HepG2 (cell line): Measurements from ENCODE around the gene NEURL4. TPM values are rescaled to one million over a fixed set of nuclear protein-coding genes. Genes with fewer than 3 reads are reported as not detected.

Experiments
- ATAD3A ChIP-seq: sonication (generic); formaldehyde crosslinking; IDR thresholded peaks from 2 replicates; pipeline ENCODE4 v1.4.0; 2020; ENCODE audit warnings: missing genetic modification reagents
- GATA4 ChIP-seq: sonication (generic); IDR thresholded peaks from 2 replicates; pipeline ENCODE4 v1.6.1; 2016; ENCODE audit warnings: antibody characterized with exemption, low read depth, borderline replicate concordance
- HBP1 ChIP-seq: IDR thresholded peaks from 2 replicates; pipeline ENCODE4 v1.6.1; 2016; ENCODE audit warnings: low read depth, control low read depth
- KAT8 ChIP-seq: IDR thresholded peaks from 2 replicates; pipeline ENCODE4 v1.6.1; 2016; ENCODE audit warnings: missing genetic modification reagents, missing compliant biosample characterization
- KMT2A ChIP-seq: sonication (generic); formaldehyde crosslinking; IDR thresholded peaks from 2 replicates; pipeline ENCODE4 v1.4.0; 2020; ENCODE audit warnings: missing genetic modification reagents
- MATR3 ChIP-seq: sonication (generic); formaldehyde crosslinking; IDR thresholded peaks from 2 replicates; pipeline ENCODE4 v1.4.0; 2020; ENCODE audit warnings: missing genetic modification reagents
- POGK ChIP-seq: sonication (generic); formaldehyde crosslinking; conservative IDR thresholded peaks from 2 replicates; pipeline ENCODE4 v1.8.0; 2022; ENCODE audit warnings: mild to moderate bottlenecking, moderate library complexity, missing genetic modification reagents
- RERE ChIP-seq: IDR thresholded peaks from 2 replicates; pipeline ENCODE4 v1.6.1; 2016; ENCODE audit warnings: low read depth, missing genetic modification reagents, missing compliant biosample characterization
- REXO4 ChIP-seq: sonication (generic); formaldehyde crosslinking; IDR thresholded peaks from 2 replicates; pipeline ENCODE4 v1.8.0; 2022; ENCODE audit warnings: missing genetic modification reagents, mild to moderate bottlenecking, borderline replicate concordance
- TBP ChIP-seq: sonication (generic); formaldehyde crosslinking; IDR thresholded peaks from 2 replicates; pipeline ENCODE4 v1.5.0; 2020; ENCODE audit warnings: missing genetic modification reagents
- TCF12 ChIP-seq, 2 experiments: fragments of 450-650 bp in 1 of 2; sonication (generic) in 1 of 2; formaldehyde crosslinking in 1 of 2; IDR thresholded peaks; 2 replicates each; pipeline versions ENCODE4 v1.6.1 to v1.8.0; 2017 to 2022; ENCODE audit warnings: antibody characterized with exemption in 1 of 2, mild to moderate bottlenecking in 1 of 2, missing genetic modification reagents in 1 of 2, moderate library complexity in 1 of 2
- TFDP2 ChIP-seq: sonication (generic); formaldehyde crosslinking; IDR thresholded peaks from 2 replicates; pipeline ENCODE4 v1.4.0; 2020; ENCODE audit warnings: missing genetic modification reagents
- ZBTB20 ChIP-seq: sonication (generic); formaldehyde crosslinking; IDR thresholded peaks from 2 replicates; pipeline ENCODE4 v1.8.1; 2023; ENCODE audit warnings: missing genetic modification reagents, low read depth, mild to moderate bottlenecking, borderline replicate concordance
- ZNF225 ChIP-seq: sonication (generic); formaldehyde crosslinking; IDR thresholded peaks from 2 replicates; pipeline ENCODE4 v1.4.0; 2020; ENCODE audit warnings: mild to moderate bottlenecking, missing genetic modification reagents
- ZNF576 ChIP-seq: sonication (generic); formaldehyde crosslinking; IDR thresholded peaks from 2 replicates; pipeline ENCODE4 v1.4.0; 2020; ENCODE audit warnings: mild to moderate bottlenecking, missing genetic modification reagents
- ZNF644 ChIP-seq: IDR thresholded peaks from 2 replicates; pipeline ENCODE4 v1.6.1; 2016; ENCODE audit warnings: low read depth
- ZNF713 ChIP-seq: sonication (generic); formaldehyde crosslinking; IDR thresholded peaks from 2 replicates; pipeline ENCODE4 v1.4.0; 2020; ENCODE audit warnings: mild to moderate bottlenecking, missing genetic modification reagents
- ZNF782 ChIP-seq: sonication (generic); formaldehyde crosslinking; IDR thresholded peaks from 2 replicates; pipeline ENCODE4 v1.4.0; 2020; ENCODE audit warnings: missing genetic modification reagents, mild to moderate bottlenecking, borderline replicate concordance
- ZNF839 ChIP-seq: sonication (generic); formaldehyde crosslinking; IDR thresholded peaks from 2 replicates; pipeline ENCODE4 v1.4.0; 2020; ENCODE audit warnings: missing genetic modification reagents, mild to moderate bottlenecking, borderline replicate concordance
- ZSCAN20 ChIP-seq: sonication (generic); formaldehyde crosslinking; IDR thresholded peaks from 2 replicates; pipeline ENCODE4 v1.4.0; 2020; ENCODE audit warnings: missing genetic modification reagents, mild to moderate bottlenecking, borderline replicate concordance
- polyA plus RNA-seq, 8 experiments: library from polyadenylated mRNA; depleted of rRNA in 3 of 8; stranded (reverse) in 7 of 8; unstranded in 1 of 8; fragments of >200 nt; fragmentation: Illumina TruSeq in 4 of 8; extraction: Trizol in 4 of 8; gene quantifications; 2 replicates each; pipeline versions ENCODE4 v1.2.1 to v1.2.3, GENCODE V29; 2011 to 2016; ENCODE audit warnings: low read depth in 4 of 8, missing spikeins in 1 of 8, mixed read lengths in 1 of 8; ENCODE audit not compliant: insufficient read depth in 1 of 8
- total RNA-seq, 5 experiments: library from RNA; depleted of rRNA; stranded (reverse); fragments of >200 nt; fragmentation: Illumina TruSeq; extraction: Trizol; gene quantifications; 2 replicates each; pipeline ENCODE4 v1.2.3, GENCODE V29; 2016; ENCODE audit warnings: low read depth in 1 of 5

The NEURL4 gene
- total and polyA plus RNA-seq, 2 of the 13 experiments (the other 11 are each of a cell fraction or from before 2014, with no cell fraction given) = 14.8 to 15.7 TPM

- TF ChIP-seq RERE (CRISPR knock-in tag) (no peak), ZNF576 (CRISPR knock-in tag) (no peak), GATA4 (no peak), ZBTB20 (0 out of 2 replicates have a peak, but pooled peaks have one; percentile 43), MATR3 (CRISPR knock-in tag) (no peak), ATAD3A (CRISPR knock-in tag) (no peak), ZNF713 (CRISPR knock-in tag) (no peak), TCF12 (IDR thresholded peaks at IDR 0.05) (no peak), TCF12 (CRISPR knock-in tag; IDR thresholded peaks at IDR 0.05) (no peak), KAT8 (peak; percentile 52; the same call in 1 of the 2 replicates), TFDP2 (peak; percentile 51; the same call in 1 of the 2 replicates), ZNF839 (no peak), ZSCAN20 (CRISPR knock-in tag) (no peak; the same call in 1 of the 2 replicates), POGK (CRISPR knock-in tag) (peak; percentile 80; the same call in 1 of the 2 replicates), TBP (CRISPR knock-in tag) (no peak), REXO4 (CRISPR knock-in tag) (no peak), ZNF644 (CRISPR knock-in tag) (no peak), HBP1 (CRISPR knock-in tag) (no peak), ZNF225 (CRISPR knock-in tag) (no peak), ZNF782 (no peak), KMT2A (CRISPR knock-in tag) (0 out of 2 replicates have a peak, but pooled peaks have one; percentile 41)
Observed at GRCh38 chr17:7280519-7281073, 48.5 kb downstream of the NEURL4 start (continued).
